Tongue (tissue), 2 donors: Measurements from ENCODE around the gene ABHD1. TPM values are rescaled to one million over a fixed set of nuclear protein-coding genes. Genes with fewer than 3 reads are reported as not detected.
"Not testable (repeated sequence)": the region's sequence is repeated elsewhere in the genome, so short reads cannot be mapped to it uniquely, and the experiment has no call there.

Experiments used
- DNase-seq: peaks from one replicate; pipeline ENCODE4 v3.0.0-alpha.2; 2015
- total RNA-seq: library from RNA; depleted of rRNA; stranded (reverse); fragments of >200 nt; gene quantifications from one replicate; pipeline ENCODE4 v1.2.3, GENCODE V29; 2014

Gene ABHD1
- total RNA-seq: 1.3 TPM

GRCh38 chr2:27123302-27124150 is at the start of gene ABHD1:
TSS of gene ABHD1 (plus strand) at chr2:27123815. CDS start at chr2:27123949, 134 bp downstream.
- DNase-seq: peak; percentile 37

GRCh38 chr2:27074738-27075565 is 48.7 kb upstream of the ABHD1 start:
- peak; percentile 82 for DNase-seq

GRCh38 chr2:27075566-27075871 is 48.1 kb upstream of the ABHD1 start:
- DNase-seq: not testable (repeated sequence)

GRCh38 chr2:27076323-27076722 is 47.3 kb upstream of the ABHD1 start:
- no peak for DNase-seq

GRCh38 chr2:27077231-27077630 is 46.4 kb upstream of the ABHD1 start:
- DNase-seq: no peak

- peak; percentile 96 for DNase-seq
Measured at GRCh38 chr2:27078267-27079194, 45.1 kb upstream of the ABHD1 start, which contains the start of gene EMILIN1. TSS of gene EMILIN1 (plus strand) at chr2:27078615. CDS start at chr2:27079066, 451 bp downstream.

- no peak for DNase-seq
Measured at GRCh38 chr2:27079233-27080139, 44.1 kb upstream of the ABHD1 start.

- DNase-seq: no peak
Measured at GRCh38 chr2:27080140-27080469, 43.5 kb upstream of the ABHD1 start.

GRCh38 chr2:27080603-27080936 is 43.0 kb upstream of the ABHD1 start:
- DNase-seq: no peak

GRCh38 chr2:27081984-27082772 is 41.4 kb upstream of the ABHD1 start:
- DNase-seq: no peak

- peak; percentile 68 for DNase-seq
Measured at GRCh38 chr2:27082773-27083409, 40.7 kb upstream of the ABHD1 start.

- no peak for DNase-seq
Measured at GRCh38 chr2:27083410-27084296, 40.0 kb upstream of the ABHD1 start.

- no peak for DNase-seq
Measured at GRCh38 chr2:27084297-27085061, 39.1 kb upstream of the ABHD1 start.

GRCh38 chr2:27085062-27085672 is 38.4 kb upstream of the ABHD1 start:
- DNase-seq: no peak

- DNase-seq: peak; percentile 71
Measured at GRCh38 chr2:27085673-27086089, 37.9 kb upstream of the ABHD1 start.

- DNase-seq: peak; percentile 98
Measured at GRCh38 chr2:27086090-27086723, 37.4 kb upstream of the ABHD1 start.
